Activated CD4-positive, CD25-positive, alpha-beta regulatory T cell treated with anti-CD3 and anti-CD28 coated beads, Interleukin-2, amount 50 U/mL, for 24 hours (primary cell): ENCODE measurements around the gene ZFR.
"Not testable (repeated sequence)": the region's sequence is repeated elsewhere in the genome, so short reads cannot be mapped to it uniquely, and the experiment has no call there.

Experiments
- ATAC-seq, 2 donors: fragments of 150-1000 bp; cut with Tn5 transposase; one replicate each; pipeline ENCODE4 v1.10.0; 2021; ENCODE audit warnings: mild to moderate bottlenecking in 1 of 2, moderate library complexity in 1 of 2

ZFR gene

DNA sequence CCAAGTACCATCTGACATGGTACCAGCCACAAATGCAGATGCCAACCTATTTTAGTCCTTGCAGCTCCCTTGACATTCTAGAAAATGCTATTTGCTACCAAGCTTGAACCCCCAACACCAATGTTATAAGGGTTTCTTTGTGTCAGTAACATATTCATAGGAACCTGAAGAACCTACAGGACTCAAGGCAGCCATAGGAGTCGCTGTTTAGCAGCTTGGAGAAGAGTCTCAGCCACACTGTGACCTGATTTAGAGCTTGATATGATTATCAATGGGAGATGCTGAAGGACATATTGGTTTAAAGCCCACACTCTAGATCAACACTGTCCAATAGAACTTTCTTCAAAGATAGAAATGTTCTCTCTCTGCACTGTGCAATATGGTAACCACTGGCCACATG lies 6.4 kb upstream of the ZFR start:
- ATAC-seq, result no peak

DNA sequence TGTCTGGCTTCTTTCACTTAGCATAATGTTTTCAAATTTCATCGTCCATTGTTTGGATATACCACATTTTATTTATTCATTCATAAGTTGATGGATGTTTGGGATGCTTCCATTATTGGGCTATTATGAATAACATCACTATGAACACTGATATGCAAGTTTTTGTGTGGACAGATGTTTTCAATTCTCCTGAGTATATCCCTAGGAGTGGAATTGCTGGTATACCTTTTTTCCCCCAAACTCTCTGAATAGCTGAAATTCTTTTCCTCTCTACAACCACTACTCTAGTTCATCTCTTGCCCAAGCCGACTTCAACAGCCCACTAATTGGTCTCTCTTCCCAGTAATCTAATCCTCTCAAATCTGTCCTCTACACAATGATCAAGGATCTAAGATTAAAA lies 4.7 kb upstream of the ZFR start:
- ATAC-seq, result no peak

DNA sequence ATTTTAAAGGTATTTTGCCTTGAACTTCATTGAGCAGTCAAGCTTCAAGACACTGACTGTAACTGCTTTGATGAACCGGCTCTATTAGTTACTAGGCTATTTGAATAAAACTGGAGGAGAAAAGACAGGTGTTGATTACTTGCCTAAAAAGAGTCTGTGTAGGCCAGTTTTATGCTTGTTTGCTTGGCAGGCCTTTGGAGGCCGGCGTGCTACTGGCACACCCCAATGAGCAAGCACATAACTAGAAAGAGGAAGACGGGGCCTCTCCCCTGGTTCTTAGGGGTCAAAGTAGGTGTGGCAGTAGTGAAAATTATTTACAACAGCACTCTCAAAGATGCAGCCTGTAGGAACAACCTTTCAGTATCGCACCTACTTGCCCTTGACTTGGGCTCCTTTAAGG lies 2.1 kb upstream of the ZFR start:
- no peak for ATAC-seq

DNA sequence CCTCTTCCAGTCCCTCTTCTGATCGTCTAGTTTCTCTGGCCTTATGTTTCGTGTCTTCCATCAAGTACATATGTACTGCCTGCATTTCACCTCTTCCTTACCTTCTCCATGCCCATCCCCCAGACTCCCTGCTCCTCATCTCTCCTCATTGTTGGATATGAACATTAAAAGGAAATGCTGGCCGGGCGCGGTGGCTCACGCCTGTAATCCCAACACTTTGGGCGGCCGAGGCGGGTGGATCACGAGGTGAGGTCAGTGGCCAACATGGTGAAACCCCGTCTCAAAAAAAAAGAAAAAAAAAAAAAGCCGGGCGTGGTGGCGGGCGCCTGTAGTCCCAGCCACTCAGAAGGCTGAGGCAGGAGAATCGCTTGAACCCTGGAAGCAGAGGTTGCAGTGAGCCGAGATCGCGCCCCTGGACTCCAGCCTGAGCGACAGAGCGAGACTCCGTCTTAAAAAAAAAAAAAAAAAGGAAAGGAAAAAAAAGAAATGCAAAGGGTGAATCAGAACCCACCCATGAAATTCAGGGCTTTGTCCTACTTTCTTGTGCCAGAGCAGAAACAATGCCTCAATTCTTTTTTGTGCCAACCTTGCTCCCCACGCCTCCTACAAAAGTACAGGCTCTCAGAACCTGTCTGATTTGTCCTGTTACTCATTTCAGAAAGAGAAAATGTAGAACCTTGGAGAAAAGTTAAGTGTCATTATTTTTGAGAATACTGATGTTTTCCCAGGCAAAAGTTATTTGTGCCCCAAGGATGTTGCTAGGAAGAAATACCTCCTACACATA lies 1.5 kb upstream of the ZFR start:
- ATAC-seq, result no peak

DNA sequence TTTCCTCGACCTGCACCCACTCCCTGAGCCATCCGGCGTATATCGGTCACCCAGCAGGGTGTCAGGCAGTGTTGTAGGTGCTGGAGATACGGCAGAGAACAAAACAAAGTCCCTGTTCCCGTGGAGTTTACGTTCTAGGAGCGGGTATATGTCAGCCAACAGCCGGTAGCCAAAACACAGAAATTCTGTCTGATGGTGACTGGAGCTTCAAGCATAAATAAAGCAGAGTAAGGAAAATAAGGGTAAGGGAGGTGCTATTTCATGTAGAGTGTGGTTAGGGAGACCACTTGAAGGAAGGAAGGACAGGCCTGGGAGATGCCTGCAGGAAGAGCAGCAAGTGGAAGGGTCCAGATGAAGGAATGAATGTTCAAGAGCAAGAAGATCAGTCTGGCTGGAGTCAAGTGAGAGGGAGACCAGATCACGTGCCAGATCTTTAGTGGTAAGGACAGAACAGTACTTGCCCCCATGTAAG lies 783 bp upstream of the ZFR start:
- no peak for ATAC-seq

DNA sequence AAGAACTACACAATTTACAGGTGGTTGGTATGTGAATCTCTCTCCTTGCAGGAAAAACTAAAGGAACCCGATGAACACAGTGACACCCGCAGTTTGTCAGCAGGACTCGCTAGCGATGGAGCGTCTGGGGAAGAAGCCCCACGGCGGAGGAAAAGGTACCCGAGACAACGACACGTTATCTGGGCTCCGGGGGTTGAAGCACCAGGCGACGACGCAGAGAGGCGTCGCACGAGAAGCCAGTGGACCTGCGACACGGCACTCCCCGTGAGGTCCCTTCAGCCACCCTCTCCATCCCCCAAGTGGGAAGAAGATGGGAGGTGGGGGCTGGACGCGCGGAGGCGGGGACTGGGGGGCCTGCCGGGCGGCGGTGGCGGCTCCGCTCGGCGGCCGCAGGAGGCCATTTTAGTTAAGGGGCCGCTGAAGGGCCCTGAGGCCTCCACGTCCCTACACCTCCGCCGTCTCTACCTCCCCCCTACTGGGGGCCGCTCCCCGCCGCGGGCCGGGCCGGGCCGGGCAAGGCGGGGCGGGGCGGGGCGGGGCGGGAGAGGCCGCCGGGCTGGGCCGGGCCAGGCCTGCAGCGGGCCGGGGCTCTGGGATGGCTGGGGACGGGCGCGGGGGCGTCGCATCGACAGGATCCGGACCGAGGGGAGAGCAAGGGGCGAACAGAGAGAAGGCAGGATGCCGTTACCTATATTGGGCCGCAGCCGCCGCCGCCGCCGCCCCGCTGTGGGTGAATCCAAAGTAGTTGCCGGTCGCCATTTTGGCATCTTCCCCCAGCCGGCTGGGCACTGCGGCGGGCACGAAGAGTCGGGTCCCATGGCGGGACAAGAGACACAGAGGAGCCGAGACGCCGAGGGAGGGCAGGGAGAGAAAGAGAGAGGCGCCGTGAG lies 754 bp downstream of the ZFR start:
- ATAC-seq, result peak; percentile 31 to 45

DNA sequence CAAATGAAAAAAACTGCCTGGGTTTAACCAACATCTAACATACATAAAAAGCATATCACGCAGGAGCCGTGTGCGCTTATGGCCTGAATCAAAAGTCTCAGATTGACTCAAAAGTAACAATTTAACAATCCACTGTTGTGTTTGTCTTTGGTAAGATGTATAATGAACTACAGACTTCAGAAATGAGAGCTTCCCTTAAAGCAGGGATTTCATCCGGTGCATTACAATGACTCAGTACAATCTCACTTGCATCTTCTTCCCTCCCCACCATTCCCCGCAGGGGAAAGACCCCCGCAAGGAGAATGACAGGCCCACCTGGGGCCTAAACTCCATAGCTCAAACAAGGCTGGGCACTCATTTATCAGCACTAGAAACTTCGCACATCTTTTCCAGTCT lies 1.4 kb downstream of the ZFR start:
- ATAC-seq, result peak; percentile 33 to 40

DNA sequence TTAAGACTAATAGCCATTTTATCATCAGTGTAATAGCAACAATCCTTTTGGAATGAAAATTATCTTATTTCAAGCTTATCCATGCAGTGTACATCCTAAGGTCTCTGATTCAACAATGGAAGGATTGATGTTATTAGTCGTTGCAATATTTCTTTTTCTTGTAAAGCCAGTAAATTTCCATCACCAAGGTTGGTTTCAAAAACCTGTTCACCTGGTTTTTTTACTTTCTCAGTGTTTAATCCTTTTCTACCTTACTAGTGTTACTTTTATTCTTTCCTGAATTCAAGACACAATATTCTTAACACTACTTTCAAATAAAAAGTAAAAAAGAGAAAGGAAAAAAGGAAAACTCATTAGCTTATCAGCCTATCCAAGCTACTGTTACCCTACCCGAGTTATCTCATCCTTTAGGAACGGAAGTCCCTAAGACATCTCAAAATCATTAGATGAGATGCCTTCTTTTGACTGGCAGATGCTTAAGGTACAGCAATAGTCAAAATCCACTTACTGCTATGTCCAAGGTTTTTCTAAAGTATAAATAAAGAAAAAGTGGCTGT lies 5.4 kb downstream of the ZFR start:
- no peak for ATAC-seq

DNA sequence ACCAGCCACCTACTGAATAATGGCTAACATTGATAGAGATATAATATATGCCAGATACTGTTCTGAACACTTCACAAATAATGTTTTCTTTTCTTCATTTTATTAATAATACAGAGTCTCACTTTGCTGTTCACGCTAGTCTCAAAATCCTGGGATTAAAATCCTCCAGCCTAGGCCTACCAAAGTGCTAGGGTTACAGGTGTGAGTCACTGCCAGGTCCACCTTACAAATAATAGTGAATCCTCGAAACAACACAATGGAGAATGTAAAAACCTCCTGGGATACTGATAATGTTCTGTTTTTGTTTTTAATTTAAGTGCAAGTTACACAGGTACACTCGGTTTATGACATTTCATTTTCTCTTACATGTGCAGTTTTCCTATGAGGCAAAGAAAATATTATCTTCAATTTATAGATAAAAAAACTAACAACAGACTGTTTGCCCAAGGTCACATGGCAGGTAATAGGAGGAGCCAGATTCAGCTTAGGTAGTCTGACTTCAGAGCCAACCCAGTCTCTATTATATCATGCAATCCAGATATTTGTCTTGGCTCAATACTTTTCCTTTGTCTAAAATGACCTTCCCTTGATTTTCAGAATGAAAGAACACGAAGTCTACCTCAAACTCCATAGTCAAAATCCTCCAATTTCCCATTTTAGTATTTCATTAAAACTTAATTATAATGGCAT lies 7.8 kb downstream of the ZFR start:
- ATAC-seq, result no peak

DNA sequence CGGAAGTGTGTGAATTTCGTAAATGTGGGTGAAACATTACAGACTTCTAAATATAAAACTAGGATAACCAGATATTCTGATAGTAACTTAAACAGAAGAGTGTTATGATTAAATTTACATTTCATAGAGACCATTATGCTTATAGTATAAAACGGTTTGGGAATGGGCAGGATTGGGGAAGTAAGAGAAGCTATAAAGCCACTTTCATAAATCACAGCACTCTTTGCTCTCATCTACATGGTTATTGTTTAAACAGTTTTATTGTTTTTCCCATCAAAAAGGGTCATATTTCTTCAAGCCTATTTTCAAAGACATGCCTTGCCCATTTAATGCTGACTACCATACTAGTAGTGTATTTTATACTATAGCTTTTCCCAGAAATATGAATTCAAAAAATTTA lies 9.2 kb downstream of the ZFR start:
- ATAC-seq, result no peak

DNA sequence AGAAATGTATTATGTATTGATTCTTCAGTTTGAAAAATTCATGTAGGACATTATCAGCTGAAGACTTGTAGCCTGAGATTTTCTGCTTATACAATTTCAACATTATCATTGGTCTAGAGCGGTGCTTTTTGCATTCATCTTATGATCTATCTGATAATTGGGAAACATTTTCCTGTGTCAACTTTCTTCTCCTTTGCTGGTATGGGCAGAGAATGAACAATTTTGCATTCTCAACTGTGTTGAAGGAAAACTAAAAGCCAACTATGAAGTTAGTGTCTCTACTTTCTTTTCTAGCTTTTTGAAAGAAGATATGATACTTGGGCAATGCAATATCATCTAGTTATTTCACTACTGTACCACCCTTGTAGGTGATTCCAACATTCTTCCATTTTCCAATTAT lies 10.3 kb downstream of the ZFR start:
- no peak for ATAC-seq

DNA sequence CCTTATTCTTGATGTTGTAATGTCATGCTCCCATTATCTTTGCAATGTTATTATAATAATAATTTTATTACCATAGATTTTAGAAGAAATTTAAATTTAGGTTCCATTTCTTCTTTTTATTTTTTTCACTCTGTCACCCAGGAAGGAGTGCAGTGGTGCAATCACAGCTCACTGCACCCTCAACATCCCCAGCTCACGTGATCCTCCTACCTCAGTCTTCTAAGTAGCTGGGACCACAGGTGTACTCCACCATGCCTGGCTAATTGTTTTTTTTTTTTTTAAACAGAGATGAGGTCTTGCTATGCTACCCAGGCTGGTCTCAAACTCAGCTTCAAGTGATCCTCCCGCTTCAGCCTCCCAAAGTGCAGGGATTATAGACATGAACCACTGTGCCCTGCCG lies 11.9 kb downstream of the ZFR start:
- ATAC-seq, result no peak

DNA sequence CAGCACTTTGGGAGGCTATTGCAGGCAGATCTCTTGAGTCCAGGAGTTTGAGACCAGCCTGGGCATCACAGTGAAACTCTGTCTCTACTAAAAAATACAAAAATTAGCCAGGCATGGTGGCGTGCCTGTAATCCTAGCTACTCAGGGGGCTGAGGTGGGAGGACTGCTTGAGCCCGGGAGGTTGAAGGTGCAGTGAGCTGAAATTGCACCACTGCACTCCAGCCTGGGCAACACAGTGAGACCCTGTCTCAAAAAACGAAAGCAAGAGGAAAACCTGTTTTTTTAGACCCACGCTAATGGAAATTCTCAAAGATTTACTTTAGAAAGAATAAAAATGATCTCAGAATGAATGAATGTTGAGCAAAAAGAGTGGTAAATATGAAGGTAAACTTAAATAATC lies 13.7 kb downstream of the ZFR start:
- ATAC-seq, result not testable (repeated sequence)

DNA sequence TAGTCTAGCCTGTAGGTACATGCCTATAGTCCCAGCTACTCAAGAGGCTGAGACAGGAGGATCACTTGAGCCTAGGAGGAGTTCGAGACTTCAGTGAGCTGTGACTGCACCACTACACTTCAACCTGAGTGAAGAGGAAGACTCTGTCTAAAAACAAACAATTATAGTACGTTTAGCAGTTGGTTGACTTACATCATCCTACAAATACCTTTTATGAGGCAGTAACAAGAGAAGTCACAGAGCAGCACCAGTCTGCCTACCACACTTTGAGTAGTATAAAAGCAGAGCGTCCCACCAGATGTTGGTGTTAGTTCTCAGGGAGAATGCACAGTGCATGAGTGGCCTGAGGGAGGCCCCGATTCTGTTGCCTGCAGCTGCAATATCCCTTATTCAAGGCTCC lies 16.1 kb downstream of the ZFR start:
- ATAC-seq, result no peak

DNA sequence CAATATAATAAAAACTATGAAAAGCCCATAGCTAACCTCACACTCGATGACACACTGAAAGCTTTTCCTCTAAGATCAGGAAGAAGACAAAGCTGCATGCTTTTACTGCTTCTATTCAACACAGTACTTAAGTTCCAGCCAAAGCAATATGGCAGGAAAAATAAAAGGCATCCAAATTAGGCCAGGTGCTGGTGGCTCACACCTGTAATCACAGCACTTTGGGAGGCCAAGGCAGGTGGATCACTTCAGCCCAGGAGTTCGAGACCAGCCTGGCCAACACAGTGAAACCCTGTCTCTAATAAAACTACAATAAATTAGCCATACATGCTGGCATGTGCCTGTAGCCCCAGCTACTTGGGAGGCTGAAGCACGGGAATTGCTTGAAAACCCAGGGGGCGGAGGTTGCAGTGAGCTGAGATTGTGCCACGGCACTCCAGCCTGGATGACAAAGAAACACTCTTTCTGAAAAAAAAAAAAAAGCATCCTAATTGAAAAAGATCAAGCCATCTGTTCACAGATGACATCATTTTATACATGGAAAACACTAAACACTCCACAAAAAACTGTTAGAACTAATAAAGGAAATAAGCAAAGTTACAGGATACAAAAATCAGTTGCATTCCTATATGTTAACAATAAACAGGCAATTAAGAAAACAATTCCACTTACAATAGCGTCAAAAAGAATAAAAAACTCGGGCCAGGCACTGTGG lies 17.9 kb downstream of the ZFR start:
- ATAC-seq, result no peak

DNA sequence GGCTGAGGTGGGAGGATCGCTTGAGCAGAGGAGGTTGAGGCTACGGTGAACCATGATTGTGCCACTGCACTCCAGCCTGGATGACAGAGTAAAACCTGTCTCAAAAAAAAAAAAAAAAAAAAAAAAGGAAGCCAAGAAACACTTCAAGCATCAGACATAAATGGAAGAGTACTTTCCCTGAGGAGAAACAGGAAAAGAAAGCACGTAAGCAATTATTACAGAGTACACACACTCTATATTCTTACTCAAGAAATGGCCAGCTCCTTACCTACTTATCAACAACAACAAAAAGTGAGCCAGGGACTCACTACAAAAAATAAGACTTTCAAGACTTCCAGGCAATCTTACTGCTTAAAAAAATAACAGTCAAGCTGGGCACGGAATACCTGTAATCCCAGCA lies 21.8 kb downstream of the ZFR start:
- ATAC-seq, result no peak

DNA sequence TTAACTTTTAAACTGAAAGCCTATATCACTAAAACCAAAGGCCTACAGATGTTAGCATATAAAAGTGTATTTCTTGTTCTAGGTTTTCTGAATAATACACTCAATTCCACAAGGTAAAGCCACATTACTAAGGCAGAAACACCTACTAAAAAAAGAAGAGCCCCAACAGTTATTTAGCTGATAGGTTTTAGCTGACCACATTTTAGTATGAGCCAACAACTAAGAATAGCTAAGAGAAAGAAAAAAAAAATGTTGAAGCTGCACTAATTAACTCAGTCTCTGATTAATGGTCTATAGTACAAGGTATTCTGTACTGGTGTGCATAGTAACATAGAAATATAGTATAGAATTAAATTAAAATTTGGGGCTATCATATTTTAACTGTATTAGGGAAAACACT lies 23.5 kb downstream of the ZFR start:
- peak in 1 of 2 donors; percentile 69 for ATAC-seq

DNA sequence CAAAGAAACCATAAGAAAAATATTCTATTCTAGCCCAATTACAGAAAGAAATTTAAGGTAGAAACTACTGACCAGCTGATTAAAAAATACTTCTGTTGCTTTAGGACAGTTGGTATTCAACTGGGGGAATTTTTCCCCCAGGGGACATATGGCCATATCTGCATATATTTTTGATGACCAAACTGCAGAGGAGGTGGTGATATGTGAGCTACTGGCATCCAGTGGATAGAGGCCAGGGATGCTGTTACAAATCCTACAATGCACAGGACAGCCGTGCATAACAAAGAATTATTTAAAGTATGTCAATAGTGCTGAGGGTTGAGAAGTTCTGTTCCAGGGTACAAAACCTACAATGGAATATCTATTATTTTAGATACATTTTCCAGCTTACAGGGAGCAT lies 24.0 kb downstream of the ZFR start:
- no peak for ATAC-seq

DNA sequence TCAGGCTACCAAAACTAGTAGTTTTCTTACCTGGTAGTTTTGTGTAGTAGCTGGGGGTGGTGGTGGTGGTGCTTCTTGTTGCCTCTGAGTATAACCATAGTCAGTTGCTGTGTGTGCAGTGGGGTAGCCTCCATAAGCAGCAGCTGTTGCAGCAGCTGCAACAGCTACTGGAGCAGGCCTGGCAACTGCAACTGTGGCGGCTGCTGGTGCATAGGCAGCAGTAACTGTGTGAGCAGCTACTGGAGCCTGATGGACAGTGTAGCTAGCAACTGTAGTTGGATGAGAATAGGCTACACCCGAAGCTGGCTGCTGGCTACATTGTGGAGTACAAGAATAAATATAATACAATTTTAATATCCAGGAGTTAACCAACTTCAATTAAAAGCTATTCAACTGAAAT lies 24.7 kb downstream of the ZFR start:
- no peak for ATAC-seq

DNA sequence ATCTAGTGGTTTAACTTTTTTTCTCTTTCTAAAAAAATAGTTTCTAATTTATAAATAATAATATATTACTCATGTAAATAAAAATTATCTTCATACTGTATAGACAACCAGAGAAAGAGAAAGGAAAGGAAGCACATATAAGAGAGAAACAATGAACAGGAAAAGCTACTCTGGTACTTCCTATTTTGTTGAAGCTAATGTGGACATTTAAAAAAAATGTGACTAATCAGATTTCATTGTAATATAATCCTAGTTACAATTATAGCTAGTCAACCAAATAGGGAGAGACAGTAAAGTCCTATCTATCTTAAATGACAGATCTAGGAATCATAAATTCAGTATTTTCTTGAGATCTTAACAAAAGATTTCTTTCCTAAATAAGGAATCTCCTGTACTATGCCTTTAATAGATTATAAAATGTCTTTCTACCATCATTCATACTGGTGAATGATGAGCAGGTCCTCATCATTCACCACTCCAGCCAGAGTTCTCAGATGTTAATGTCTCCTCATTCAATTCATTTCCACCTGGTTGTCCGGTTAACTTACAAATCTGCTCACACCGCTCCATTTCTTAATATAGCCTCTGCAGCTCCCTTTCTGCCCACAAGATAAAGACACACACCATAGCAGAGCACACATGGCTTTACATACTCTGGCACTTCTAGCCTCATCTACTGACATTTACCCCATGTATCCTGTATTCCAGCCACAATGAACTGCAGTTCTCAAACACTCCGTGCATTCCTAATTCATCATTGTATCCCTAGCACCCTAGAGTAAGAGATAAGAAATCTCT lies 30.9 kb downstream of the ZFR start:
- no peak for ATAC-seq

DNA sequence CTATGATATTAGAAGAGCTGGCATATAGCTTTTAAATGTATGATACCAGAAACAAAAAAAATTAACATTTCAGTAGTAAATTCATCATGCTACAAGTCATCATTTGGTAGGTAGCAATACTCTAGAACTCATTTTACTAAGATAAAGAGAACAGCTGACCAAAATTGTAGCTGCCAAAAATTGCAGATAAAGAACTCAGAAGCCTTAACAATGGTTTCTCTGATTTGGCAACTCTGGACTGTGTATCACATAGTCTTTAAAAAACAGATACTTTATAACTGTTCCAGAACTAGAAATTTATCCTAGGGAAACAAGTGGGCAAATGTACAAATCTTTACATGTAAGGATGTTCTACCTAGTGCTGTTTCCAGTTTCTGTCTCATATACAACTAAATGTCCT lies 33.9 kb downstream of the ZFR start:
- no peak for ATAC-seq

DNA sequence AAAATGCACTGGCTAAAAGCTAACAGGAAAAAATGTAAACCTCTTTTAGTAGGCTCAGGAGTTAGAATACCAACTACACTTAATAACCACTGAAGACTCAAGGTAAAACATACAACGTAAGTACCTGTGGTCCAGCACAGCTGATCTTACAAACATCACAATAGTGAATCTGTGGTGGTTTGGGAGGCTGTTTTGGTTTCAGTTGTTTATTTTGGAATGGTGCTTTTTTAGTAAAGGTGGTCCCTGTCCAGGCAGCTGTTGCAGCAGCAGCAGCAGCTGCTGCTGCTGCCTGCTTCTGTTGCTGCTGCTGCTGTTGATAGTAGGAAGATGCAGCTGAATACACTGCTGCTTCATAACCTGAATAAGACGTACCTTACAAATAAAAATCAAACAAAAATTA lies 37.9 kb downstream of the ZFR start:
- no peak for ATAC-seq
